ENCODE data around the gene LILRA6.
"Not testable (repeated sequence)": the region's sequence is repeated elsewhere in the genome, so short reads cannot be mapped to it uniquely, and the experiment has no call there.

The LILRA6 gene

GRCh38 chr19:54242646-54243045 lies at the start of gene LILRA6:
LILRA6 (minus strand) TSS chr19:54242790.
- DNase-seq (ENCODE audit: low spot score): not testable (repeated sequence)

- not testable (repeated sequence) for DNase-seq (ENCODE audit: low spot score)
Observed at GRCh38 chr19:54289160-54289559, 46.6 kb upstream of the LILRA6 start.

- DNase-seq (ENCODE audit: low spot score): no peak
Observed at GRCh38 chr19:54287456-54287855, 44.9 kb upstream of the LILRA6 start.

- not testable (repeated sequence) for DNase-seq (ENCODE audit: low spot score)
Observed at GRCh38 chr19:54286283-54286682, 43.7 kb upstream of the LILRA6 start.

- not testable (repeated sequence) for DNase-seq (ENCODE audit: low spot score)
Observed at GRCh38 chr19:54285427-54286056, 43.0 kb upstream of the LILRA6 start.

- no peak for DNase-seq (ENCODE audit: low spot score)
Observed at GRCh38 chr19:54282686-54283470, 40.3 kb upstream of the LILRA6 start.

- not testable (repeated sequence) for DNase-seq (ENCODE audit: low spot score)
Observed at GRCh38 chr19:54281729-54282075, 39.1 kb upstream of the LILRA6 start.

- no peak for DNase-seq (ENCODE audit: low spot score)
Observed at GRCh38 chr19:54281007-54281728, 38.6 kb upstream of the LILRA6 start, which contains the start of gene LILRB2. LILRB2 (minus strand) TSS chr19:54281110; CDS start chr19:54280496, 614 bp downstream.

GRCh38 chr19:54280441-54280840 lies 37.9 kb upstream of the LILRA6 start:
- not testable (repeated sequence) for DNase-seq (ENCODE audit: low spot score)

GRCh38 chr19:54280025-54280424 lies 37.4 kb upstream of the LILRA6 start:
- DNase-seq (ENCODE audit: low spot score): not testable (repeated sequence)

- DNase-seq (ENCODE audit: low spot score): no peak
Observed at GRCh38 chr19:54279406-54279962, 36.9 kb upstream of the LILRA6 start.

- DNase-seq (ENCODE audit: low spot score): not testable (repeated sequence)
Observed at GRCh38 chr19:54278571-54279195, 36.1 kb upstream of the LILRA6 start.

- not testable (repeated sequence) for DNase-seq (ENCODE audit: low spot score)
Observed at GRCh38 chr19:54278056-54278455, 35.5 kb upstream of the LILRA6 start.

- DNase-seq (ENCODE audit: low spot score): not testable (repeated sequence)
Observed at GRCh38 chr19:54277111-54277615, 34.6 kb upstream of the LILRA6 start.

GRCh38 chr19:54275951-54276350 lies 33.4 kb upstream of the LILRA6 start:
- no peak for DNase-seq (ENCODE audit: low spot score)

GRCh38 chr19:54274516-54274915 lies 31.9 kb upstream of the LILRA6 start:
- not testable (repeated sequence) for DNase-seq (ENCODE audit: low spot score)

GRCh38 chr19:54273821-54274220 lies 31.2 kb upstream of the LILRA6 start:
- DNase-seq (ENCODE audit: low spot score): no peak

- DNase-seq (ENCODE audit: low spot score): not testable (repeated sequence)
Observed at GRCh38 chr19:54272181-54272580, 29.6 kb upstream of the LILRA6 start.

GRCh38 chr19:54271587-54271986 lies 29.0 kb upstream of the LILRA6 start:
- not testable (repeated sequence) for DNase-seq (ENCODE audit: low spot score)

GRCh38 chr19:54271106-54271505 lies 28.5 kb upstream of the LILRA6 start:
- no peak for DNase-seq (ENCODE audit: low spot score)

GRCh38 chr19:54268936-54269335 lies 26.3 kb upstream of the LILRA6 start:
- no peak for DNase-seq (ENCODE audit: low spot score)

GRCh38 chr19:54266133-54266532 lies 23.5 kb upstream of the LILRA6 start:
- peak; percentile 60 for DNase-seq (ENCODE audit: low spot score)
